Stimulated activated CD4-positive, alpha-beta T cell treated with anti-CD3 and anti-CD28 coated beads, Interleukin-12 subunit alpha, Interleukin-12 subunit beta, amount 100 ng/mL, for 48 hours (primary cell): Measurements from ENCODE around the gene TMEM205.
A peak's percentile ranks its signal among the peaks of the same experiment; 100 is the strongest.

ENCODE experiments used
- DNase-seq, 3 donors: peaks; one replicate each; pipeline ENCODE4 v3.0.0-alpha.2; 2020; ENCODE audit warnings: low read depth in 2 of 3, low spot score in 1 of 3

Gene TMEM205

DNA sequence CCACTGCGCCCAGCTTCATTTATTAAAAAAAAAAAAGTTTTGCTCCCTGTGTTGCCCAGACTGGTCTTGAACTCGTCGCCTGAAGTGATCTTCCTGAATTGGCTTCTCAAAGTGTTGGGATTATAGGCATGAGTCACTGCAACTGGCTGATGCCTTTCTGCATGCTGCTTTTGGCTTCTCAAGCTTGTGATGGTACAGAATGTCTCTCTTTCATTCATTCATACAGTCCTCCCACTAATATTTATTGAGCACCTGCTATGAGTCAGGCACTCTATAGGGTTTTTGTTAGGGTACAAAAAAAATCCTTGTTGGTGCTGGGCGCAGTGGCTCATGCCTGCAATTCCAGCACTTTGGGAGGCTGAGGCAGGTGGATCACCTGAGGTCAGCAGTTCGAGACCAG is 41.1 kb downstream of the TMEM205 start:
- no peak for DNase-seq

GRCh38 chr19:11300811-11301120 is 45.3 kb downstream of the TMEM205 start:
- no peak for DNase-seq

DNA sequence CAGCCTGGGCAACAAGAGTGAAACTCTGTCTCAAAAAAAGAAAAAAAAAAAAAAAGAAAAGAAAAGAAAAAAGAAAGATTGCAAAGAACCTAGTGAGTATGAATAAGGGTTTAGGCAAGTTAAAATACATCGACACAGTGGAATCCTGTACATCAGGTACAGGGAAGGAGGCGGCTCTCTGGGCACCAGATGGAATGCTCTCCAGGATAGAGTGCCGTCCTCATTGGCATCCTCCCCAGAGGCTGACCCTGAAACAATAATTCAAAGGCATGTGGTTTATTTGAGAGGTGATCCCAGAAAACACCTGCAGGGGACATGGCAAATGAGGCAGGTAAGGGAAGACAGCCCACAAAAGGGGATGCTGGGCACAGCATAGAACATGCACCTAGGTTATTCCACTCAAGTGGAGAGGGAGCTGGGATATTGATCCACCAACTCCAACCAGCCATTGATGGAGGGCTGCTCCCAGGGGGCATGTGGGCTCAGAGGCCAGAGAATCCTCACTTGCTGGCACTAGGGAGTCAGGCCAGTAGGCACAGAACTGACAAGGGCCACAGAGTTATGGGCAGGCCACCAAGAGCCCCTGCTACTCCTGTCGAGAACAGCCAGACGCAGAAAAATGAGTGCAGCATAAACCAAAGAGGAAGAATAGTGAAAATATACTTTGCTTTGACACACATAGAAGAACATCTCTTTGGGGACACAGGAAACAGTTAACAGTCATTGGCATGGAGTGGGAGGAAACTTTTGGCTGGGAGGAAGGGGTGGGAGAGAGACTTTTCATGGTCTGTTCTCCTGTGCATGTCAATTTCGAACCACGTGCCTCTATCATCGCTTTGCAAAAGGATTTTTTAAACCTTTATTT is 45.9 kb downstream of the TMEM205 start:
- no peak for DNase-seq

GRCh38 chr19:11296264-11296663 is 49.8 kb downstream of the TMEM205 start:
- DNase-seq = no peak

DNA sequence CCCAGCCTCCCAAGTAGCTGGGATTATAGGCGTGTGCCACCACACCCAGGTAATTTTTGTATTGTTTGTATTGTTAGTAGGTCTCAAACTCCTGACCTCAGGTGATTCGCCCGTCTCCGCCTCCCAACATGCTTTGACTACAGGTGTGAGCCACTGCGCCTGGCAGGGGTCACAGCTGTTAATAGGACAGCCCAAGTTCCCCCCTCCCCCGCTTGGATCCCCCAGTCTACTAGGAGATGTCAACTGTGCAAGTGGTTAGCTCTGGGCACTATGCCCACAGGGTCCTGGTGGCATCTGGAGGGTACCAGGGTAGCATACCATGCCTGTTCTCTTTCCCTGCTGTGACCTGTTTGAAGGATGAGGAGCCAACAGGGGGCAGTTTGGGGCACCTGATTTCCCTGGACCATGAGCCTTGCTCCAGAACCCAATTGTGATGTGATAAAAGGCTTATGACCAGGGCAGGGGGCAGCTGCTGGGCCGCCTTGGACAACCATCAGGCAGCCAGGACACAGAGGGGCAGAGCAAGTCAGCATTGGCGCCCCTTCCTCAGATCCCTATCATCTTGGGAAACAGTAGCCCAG is 50.3 kb downstream of the TMEM205 start, which contains the start of gene TSPAN16:
Gene TSPAN16 (plus strand): TSS at position 496 of the 581 bp plus-strand sequence. CDS start 138 bp downstream, outside the sequence.
- no peak for DNase-seq

GRCh38 chr19:11295180-11295579 is 50.9 kb downstream of the TMEM205 start:
- no peak for DNase-seq

DNA sequence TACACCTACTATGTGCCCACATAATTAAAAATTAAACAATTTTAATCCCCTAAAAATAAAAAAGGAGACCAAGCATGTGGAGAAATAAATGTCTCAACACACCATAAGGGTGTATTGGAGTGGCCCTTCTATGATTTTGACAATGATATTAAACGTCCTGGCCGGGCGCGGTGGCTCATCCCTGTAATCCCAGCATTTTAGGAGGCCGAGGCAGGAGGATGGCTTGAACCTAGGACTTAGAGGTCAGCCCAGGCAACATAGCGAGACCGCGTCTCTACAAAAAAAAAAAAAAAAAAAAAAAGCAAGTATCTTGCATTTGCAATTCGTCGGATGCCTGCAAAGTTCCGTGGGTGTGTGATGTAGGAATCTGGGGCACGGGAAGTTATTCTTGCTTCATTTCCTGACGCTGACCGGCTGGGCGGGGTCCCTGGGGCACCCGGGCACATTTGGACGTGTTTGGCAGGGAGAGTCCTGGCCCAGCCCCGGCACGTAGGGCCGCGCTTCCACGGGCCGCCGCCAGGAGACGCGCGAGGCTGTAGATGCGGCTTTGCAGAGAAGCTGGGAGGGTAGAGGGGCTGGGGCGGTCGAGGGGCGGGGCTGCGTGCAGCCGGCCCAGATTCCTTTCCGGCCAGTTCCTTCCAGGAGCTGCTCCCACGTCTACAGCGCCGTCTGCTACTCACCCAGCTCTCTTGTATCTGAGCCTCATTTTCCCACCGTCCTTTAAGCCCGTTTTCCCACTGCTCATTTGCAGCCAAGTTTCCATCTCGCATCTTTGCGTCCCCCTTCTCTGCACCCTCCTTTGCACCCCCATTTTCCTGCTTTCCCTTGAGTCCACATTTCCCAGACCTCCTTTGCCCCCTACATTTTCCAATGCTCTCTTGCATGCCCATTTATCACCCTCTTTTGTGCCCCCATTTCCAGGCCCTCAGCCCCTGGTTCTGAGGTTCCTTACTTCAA is 52.4 kb downstream of the TMEM205 start:
- DNase-seq = peak; percentile 74 to 86 (median 78)
